NCI-H1417 treated with DMSO at 0.1 percent for 48 hours (cell line): ENCODE data around the gene AP3D1.
A peak's percentile ranks its signal among the peaks of the same experiment; 100 is the strongest.
"Not testable (repeated sequence)": the region's sequence is repeated elsewhere in the genome, so short reads cannot be mapped to it uniquely, and the experiment has no call there.

ENCODE experiments used
- DNase-seq: peaks from one replicate; lab custom pipeline; 2025; lab: John Stamatoyannopoulos, UW

The AP3D1 gene

DNA sequence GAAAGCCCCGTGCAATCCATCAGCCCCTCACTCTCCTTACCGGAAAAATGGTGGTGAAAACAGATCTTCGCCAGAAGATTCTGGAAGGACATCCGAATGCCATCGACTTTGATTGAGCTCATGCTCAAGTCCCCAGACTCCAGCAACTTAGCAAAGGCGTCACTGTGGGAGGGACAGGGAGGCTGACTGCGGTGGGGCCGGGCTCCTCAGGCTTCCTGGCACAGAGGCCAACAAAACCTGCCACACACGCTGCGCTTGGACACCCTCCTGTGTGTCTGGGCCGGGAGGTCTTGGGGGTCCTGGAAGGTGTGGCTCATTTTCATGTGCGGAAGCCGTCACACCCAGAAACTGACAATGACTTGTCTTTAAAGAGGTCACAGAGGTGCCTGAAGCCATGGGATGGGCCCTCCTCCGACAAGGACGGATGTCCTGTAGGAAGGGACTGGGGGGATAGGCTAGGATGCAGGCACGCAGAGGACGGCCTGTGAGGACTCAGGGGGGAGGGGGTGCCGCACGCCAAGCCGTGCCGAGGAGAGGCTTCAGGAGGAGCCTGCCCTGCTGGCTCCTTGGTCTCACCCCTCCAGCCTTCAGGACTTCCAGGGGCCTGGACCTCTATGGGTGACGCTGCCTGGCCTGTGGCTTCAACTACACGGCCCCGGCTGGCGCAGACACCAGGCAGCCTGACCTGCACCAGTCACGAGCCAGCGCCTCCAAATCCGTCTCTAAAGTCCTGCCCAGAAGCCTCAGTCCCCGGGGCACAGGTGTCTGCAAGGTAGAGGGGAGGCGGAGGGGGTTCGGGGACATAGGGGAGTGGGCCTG lies 42.1 kb downstream of the AP3D1 start:
- no peak for DNase-seq

- DNase-seq: no peak
These were observed 42.9 kb downstream of the AP3D1 start for GRCh38 chr19:2108251-2109016.

DNA sequence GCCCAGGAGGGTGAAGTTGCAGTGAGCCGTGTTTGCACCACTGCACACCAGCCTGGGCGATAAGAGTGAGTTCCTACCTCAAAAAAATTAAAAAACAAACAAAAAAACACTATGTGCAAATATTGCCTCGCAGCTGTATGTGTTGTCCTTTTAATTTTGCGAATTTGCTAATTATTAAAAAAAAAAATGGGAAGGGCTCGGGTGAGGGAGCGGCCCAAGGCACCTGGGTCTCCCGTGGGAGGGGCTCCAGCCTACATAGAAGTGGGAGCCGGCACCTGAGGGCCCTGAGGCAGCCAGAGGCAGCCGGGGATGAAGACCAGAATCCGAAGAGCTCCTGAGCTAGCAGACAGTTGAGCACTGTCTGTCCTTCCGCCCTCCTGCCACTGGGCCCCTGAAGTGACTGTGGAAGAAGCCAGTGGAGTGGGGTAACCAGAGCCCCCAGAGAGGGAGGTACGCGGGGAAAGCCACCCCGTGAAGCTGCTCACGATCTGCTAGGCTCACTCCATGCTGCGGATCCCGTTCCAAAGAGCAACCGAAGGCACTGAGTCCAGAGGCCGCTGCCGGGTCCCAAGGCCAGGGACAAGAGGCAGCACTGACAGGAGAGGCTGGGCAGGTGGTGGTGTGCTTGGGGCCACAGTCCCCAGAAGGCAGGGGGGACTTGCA lies 48.2 kb downstream of the AP3D1 start:
- no peak for DNase-seq

DNA sequence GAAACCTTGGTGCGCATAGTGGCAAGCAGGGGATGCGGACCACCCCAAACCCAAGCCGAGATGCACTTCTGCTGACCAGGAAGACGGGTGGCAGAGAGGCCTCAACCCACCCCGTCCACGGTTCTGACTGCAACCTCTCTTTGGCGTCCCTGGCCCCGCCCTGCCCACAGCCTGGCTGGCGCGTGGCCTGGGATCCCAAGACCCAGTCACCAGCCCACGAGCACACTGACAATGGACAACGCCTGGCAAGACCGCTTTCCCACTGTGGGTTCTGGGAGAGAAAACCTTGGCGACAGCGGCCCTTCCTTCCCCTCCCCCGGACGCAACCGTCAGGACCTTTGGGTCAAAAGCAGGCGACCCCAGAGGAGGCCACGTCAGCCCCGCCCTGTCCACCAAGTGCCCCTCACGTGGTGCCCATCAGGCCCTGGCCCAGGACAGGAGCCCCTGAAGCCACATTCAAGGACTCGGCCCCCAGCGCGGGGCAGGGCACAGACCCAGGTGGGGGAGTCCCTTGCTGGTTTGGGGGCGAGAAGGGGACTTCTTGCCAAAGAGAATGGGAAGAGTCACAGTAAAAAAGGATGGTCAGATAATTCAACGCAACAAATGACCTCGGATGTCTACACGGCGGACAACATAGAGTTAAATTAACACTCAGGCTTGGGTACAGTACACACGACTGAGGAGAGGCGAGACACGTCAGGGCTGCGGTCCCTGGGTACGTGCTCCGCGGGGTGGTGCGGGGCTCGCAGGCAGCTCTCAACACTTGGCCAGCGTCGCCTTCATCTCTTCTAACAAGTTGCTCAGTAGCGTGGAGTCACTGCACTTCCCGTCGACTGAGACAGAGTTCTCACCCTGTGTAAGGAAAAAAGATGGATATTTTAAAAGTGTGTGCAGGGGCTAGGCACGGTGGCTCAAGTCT lies 49.7 kb downstream of the AP3D1 start:
- DNase-seq: no peak

DNA sequence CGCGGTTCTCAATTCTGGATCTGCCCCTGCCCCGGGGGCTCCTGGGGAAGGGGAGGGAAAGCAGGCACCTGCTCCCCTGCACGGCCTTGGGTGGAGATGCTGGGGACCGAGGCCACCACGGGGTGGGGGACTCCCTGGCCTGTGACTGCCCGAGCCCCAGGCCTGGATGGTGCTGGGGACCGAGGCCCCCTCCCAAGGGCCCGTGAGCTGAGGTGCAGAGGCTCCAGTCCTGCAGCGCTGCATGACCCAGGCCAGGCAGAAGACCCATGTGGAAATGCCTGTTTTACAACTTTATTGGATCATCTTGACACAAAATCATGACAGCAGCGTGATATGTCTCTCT lies 50.7 kb downstream of the AP3D1 start:
- no peak for DNase-seq

- no peak for DNase-seq
These were observed 51.2 kb downstream of the AP3D1 start for GRCh38 chr19:2099937-2100718.

DNA sequence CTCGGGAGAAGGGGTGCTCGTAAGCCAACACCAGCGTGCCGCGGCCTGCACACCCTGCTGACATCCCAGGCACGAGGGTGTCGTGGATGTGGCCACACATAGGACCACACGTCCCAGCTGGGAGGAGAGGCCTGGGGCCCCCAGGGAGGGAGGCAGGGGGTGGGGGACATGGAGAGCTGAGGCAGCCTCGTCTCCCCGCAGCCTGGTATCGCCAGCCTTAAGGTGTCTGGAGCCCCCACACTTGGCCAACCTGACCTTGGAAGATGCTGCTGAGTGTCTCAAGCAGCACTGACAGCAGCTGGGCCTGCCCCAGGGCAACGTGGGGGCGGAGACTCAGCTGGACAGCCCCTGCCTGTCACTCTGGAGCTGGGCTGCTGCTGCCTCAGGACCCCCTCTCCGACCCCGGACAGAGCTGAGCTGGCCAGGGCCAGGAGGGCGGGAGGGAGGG lies 52.3 kb downstream of the AP3D1 start:
- no peak for DNase-seq

GRCh38 chr19:2097886-2098327 lies 53.5 kb downstream of the AP3D1 start:
- DNase-seq: no peak

DNA sequence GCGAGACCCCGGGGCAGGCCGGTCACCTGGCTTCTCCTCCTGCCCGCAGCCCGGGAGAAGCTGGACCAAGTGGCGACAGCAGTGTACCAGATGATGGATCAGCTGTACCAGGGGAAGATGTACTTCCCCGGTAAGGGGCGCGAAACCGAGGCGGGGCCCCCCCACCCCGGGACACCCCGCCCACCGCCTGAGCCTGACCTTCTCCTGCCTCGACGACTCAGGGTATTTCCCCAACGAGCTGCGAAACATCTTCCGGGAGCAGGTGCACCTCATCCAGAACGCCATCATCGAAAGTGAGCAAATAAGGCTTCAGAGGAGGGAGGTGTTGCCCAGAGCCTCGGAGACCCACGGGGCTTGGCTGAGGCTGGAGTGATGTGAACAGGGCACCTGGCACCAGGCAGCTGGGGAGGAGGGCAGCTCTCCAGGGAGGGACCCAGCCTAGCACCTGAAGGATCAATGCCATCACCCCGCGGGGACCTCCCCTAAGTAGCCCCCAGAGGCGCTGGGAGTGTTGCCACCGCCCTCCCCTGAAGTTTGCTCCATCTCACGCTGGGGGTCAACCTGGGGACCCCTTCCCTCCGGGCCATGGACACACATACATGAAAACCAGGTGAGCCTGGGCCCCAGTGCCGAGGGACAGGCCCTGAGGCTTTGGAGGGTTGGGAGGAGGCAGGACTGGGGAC lies 54.0 kb downstream of the AP3D1 start:
- no peak for DNase-seq

GRCh38 chr19:2096480-2097202 lies 54.7 kb downstream of the AP3D1 start, which contains the start of gene IZUMO4:
Gene IZUMO4, plus strand, starts transcription at chr19:2096915. Its CDS starts 31 bp downstream, at chr19:2096946.
- DNase-seq: peak; percentile 85

DNA sequence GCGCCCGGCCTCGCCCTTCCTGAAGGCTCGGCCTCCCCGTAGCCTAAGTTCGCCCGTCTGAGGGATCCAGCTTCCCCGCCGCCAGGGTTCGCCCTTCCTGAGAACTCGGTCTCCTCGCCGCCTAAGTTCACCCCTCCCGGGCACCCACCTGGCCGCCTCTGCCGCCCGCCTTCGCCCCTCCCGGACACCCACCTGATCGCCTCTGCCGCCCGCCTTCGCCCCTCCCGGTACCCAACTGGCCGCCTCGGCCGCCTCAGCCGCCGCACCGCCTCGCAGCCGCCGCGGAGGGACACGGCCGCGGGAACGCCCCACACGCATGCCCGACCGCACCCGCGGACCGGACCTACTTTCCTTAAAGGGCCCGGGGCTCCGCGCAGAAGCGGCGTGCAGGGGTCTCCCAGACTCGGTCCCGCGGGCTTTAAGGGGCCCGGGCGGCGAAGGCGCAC lies 55.3 kb downstream of the AP3D1 start, which contains the start of gene MOB3A:
Gene MOB3A, minus strand, starts transcription at position 293 of the 446 bp plus-strand sequence. CDS start 17,766 bp downstream, outside the sequence.
- DNase-seq: peak; percentile 71

DNA sequence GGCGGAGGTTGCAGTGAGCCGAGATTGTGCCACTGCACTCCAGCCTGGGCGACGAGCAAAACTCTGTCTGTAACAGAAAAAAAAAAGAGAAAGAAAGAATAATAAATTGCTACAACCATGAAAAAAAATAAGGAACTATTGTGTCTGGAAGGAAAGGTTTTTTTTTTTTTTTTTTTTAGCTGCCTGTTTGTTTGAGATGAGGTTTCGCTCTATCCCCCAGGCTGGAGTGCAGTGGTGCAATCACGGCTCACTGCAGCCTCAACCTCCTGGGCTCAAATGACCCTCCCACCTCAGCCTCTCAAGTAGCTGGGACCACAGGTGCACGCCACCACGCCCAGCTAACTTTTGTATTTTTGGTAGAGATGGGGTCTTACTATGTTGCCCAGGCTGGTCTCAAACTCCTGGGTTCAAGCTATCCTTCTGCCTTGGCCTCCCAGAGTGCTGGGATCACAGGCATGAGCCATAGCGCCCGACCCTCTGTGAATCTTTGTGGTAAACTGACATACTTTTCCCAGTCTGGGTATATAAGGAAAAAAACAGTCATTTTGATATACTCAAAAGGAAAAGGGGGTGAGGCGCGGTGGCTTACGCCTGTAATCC lies 59.3 kb downstream of the AP3D1 start:
- DNase-seq: not testable (repeated sequence)

DNA sequence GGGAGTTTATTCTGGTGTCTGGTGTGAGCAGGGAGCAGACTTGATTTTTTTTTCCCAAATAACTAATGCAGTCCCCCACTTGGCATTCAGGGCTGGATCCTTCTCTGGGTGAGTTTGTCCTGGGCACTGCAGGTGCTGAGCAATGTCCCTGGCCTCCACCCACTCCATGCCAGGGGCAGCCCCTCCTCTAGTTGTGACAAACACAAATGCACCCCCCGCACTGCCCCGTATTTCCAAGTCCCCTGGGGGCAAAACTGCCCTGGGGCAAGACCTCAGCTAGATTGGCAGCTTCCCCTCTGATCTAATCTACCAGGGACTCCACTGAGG lies 61.7 kb downstream of the AP3D1 start:
- DNase-seq: no peak

GRCh38 chr19:2089001-2089711 lies 62.2 kb downstream of the AP3D1 start:
- DNase-seq: no peak

DNA sequence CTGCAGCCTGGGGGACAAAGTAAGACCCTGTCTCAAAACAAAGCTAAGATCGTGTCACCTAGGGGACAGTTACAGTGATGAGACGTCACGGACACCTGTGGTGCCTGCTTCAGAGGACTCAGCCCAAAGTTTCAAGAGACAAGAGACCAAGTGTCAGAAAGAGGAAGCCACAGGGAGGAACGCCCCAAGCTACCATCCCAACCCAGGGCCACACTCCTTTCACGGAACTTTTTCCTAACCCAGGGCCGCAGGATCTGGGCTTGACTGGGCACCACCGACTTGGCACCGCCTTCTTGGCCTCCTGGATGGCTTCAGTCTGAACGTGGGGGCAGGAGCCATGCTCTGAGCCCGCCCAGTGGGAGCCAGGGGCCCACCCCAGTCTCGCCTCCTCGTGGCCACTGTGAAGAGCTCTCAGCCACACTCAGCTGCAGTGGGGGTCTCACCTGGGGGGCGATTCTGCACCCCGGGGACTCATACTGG lies 63.7 kb downstream of the AP3D1 start:
- no peak for DNase-seq

DNA sequence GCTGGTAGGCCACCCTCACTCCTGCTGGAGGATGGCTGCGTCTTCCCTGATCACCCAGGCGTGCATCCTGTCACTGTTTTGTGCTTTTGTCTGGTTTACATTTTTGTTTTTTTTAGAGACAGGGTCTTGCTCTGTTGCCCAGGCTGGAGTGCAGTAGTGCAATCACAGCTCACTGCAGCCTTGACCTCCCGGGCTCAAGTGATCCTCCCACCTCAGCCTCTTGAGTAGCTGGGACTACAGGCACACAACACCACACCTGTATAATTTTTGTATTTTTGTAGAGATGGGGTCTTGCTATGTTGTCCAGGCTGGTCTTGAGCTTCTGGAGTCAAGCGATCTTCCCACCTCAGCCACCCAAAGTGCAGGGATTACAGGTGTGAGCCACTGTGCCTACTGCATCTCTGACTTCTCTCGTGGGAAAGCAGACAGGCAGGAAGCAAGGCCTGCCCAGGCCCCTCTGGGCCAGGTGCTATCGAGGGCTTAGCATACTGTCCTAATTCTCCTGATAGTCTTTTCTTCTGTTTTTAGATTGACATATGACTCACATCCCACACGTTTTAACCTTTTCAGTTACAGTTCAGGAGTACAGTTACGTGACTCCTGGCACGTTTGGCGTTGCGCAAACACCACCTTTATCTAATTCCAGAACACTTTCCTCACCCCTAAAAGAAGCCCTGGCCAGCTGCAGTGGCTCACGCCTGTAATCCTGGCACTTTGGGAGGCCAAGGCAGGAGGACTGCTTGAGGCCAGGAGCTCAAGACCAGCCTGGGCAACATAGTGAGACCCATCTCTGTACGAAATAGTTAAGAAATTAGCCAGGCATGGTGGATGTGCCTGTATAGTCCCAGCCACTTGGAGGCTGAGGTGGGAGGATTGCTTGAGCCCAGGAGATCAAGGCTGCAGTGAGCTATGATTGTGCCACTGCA lies 64.4 kb downstream of the AP3D1 start:
- not testable (repeated sequence) for DNase-seq
